Measurements from ENCODE around the gene SIX2.
A peak's percentile ranks its signal among the peaks of the same experiment; 100 is the strongest.

Gene SIX2

GRCh38 chr2:44959855-44960254 is 49.4 kb downstream of the SIX2 start:
- no peak for TF ChIP-seq CTCF (IDR thresholded peaks at IDR 0.05; ENCODE audit: control extremely low read depth, extremely low read depth, low read depth, missing control alignments)
- ChIA-PET CTCF (interaction anchor here (1.7 to 6.4 kb wide), 3 partner anchors 22 to 567 kb away, joined by 4 to 70 read pairs (median 28); no protein-coding TSS in a partner anchor), POLR2A (no interaction called here)
- DNase-seq (ENCODE audit: extremely low spot score): no peak

GRCh38 chr2:44957656-44958327 is 51.5 kb downstream of the SIX2 start:
- DNase-seq (ENCODE audit: extremely low spot score): no peak
- no peak for TF ChIP-seq CTCF (IDR thresholded peaks at IDR 0.05; ENCODE audit: control extremely low read depth, extremely low read depth, low read depth, missing control alignments)
- ChIA-PET POLR2A (no interaction called here), CTCF (interaction anchor here (1.0 to 6.4 kb wide), 10 partner anchors 16 to 1080 kb away, joined by 3 to 133 read pairs (median 24); no protein-coding TSS in a partner anchor)

- TF ChIP-seq CTCF (IDR thresholded peaks at IDR 0.05; ENCODE audit: control extremely low read depth, extremely low read depth, low read depth, missing control alignments): no peak
- ChIA-PET POLR2A (no interaction called here), CTCF (interaction anchor here (0.7 to 6.4 kb wide), 23 partner anchors 9 to 1079 kb away, joined by 3 to 133 read pairs (median 9); partner anchors contain the start of genes CAMKMT and PREPL)
- DNase-seq (ENCODE audit: extremely low spot score): no peak
Measured at GRCh38 chr2:44956843-44957242, 52.4 kb downstream of the SIX2 start.

- DNase-seq (ENCODE audit: extremely low spot score): peak; percentile 85
- ChIA-PET CTCF (interaction anchor here (0.6 to 6.4 kb wide), 54 partner anchors 10 to 1078 kb away, joined by 3 to 133 read pairs (median 4); partner anchors contain the start of genes CAMKMT and PREPL), POLR2A (no interaction called here)
- TF ChIP-seq CTCF (IDR thresholded peaks at IDR 0.05; ENCODE audit: control extremely low read depth, extremely low read depth, low read depth, missing control alignments): peak; percentile 97
Measured at GRCh38 chr2:44955593-44956392, 53.5 kb downstream of the SIX2 start.
